Thyroid gland (tissue), 4 donors: ENCODE measurements around the gene GFOD1.

Source experiments
- CTCF ChIP-seq, 6 experiments: fragments of 200-600 bp in 3 of 6; fragments of 450-650 bp in 3 of 6; sonication (generic) in 3 of 6; IDR thresholded peaks; one replicate each; pipeline ENCODE4 v1.5.1; 2016 to 2019; ENCODE audit warnings: antibody characterized with exemption in 6 of 6, mild to moderate bottlenecking in 2 of 6, inconsistent platforms in 1 of 6, moderate library complexity in 1 of 6
- POLR2A ChIP-seq, 2 donors: fragments of 450-650 bp; IDR thresholded peaks; one replicate each; pipeline ENCODE4 v1.6.1; 2017; ENCODE audit warnings: antibody characterized with exemption in 2 of 2, mild to moderate bottlenecking in 2 of 2, moderate library complexity in 1 of 2

- TF ChIP-seq POLR2A (IDR thresholded peaks at IDR 0.05) (no peak), CTCF (IDR thresholded peaks at IDR 0.05) (no peak)
Observed at GRCh38 chr6:13471184-13471583, 16.2 kb downstream of the GFOD1 start.
